Neural cell (in vitro differentiated cells): Measurements from ENCODE around the gene SYMPK. TPM values are rescaled to one million over a fixed set of nuclear protein-coding genes. Genes with fewer than 3 reads are reported as not detected.

Source experiments
- H2AFZ ChIP-seq: fragments of 200-600, 300-800 bp; sonication (generic), shearing (Covaris generic); 2 replicates; pipeline ENCODE4 v1.6.0; 2014; ENCODE audit warnings: low read depth, mild to moderate bottlenecking, antibody characterized with exemption, low read length, moderate library complexity
- H3F3A ChIP-seq: fragments of 200-600 bp; shearing (Covaris generic); 2 replicates; pipeline ENCODE4 v1.6.1; 2016; ENCODE audit warnings: mild to moderate bottlenecking, moderate library complexity, mixed read lengths, antibody characterized with exemption, low read length; ENCODE audit not compliant: insufficient read depth, poor library complexity, severe bottlenecking
- H3K27ac ChIP-seq: fragments of 200-600, 300-800 bp; sonication (generic), shearing (Covaris generic); 2 replicates; pipeline ENCODE4 v1.5.1; 2014; ENCODE audit warnings: mild to moderate bottlenecking, low read length, moderate library complexity
- H3K27me3 ChIP-seq: fragments of 300-800, 200-600 bp; sonication (generic), shearing (Covaris generic); 2 replicates; pipeline ENCODE4 v1.6.0; 2014; ENCODE audit warnings: mild to moderate bottlenecking, low read depth, low read length, moderate library complexity; ENCODE audit not compliant: insufficient read depth
- H3K36me3 ChIP-seq: fragments of 300-800, 200-600 bp; sonication (generic), shearing (Covaris generic); 2 replicates; pipeline ENCODE4 v1.5.1; 2014; ENCODE audit warnings: mild to moderate bottlenecking, antibody characterized with exemption, low read length, moderate library complexity; ENCODE audit not compliant: insufficient read depth
- H3K4me2 ChIP-seq: fragments of 300-800, 200-600 bp; sonication (generic), shearing (Covaris generic); 2 replicates; pipeline ENCODE4 v1.6.0; 2014; ENCODE audit warnings: mild to moderate bottlenecking, low read length
- H3K4me3 ChIP-seq: fragments of 300-800, 200-600 bp; sonication (generic), shearing (Covaris generic); 2 replicates; pipeline ENCODE4 v1.5.1; 2014; ENCODE audit warnings: mild to moderate bottlenecking, low read length, moderate library complexity
- H3K79me2 ChIP-seq: fragments of 200-600 bp; shearing (Covaris generic); replicated peaks from 2 replicates; pipeline ENCODE4 v1.6.0; 2014; ENCODE audit warnings: mild to moderate bottlenecking, low read length, moderate library complexity; ENCODE audit not compliant: insufficient read depth
- H3K9ac ChIP-seq: fragments of 300-800, 200-600 bp; sonication (generic), shearing (Covaris generic); 2 replicates; pipeline ENCODE4 v1.6.1; 2016; ENCODE audit warnings: mild to moderate bottlenecking, low read length, mixed read lengths
- H3K9me2 ChIP-seq: fragments of 200-600 bp; shearing (Covaris generic); 2 replicates; pipeline ENCODE4 v1.6.1; 2016; ENCODE audit warnings: mild to moderate bottlenecking, low read length, mixed read lengths; ENCODE audit not compliant: insufficient read depth
- H3K9me3 ChIP-seq: fragments of 200-600, 300-800 bp; sonication (generic), shearing (Covaris generic); 2 replicates; pipeline ENCODE4 v1.6.1; 2016; ENCODE audit warnings: mild to moderate bottlenecking, mixed run types, low read length, moderate library complexity, mixed read lengths
- H4K20me1 ChIP-seq: fragments of 200-600 bp; shearing (Covaris generic); 2 replicates; pipeline ENCODE4 v1.6.1; 2016; ENCODE audit warnings: mild to moderate bottlenecking, mixed run types; ENCODE audit not compliant: insufficient read depth
- CTCF ChIP-seq: fragments of 450-650 bp; IDR thresholded peaks from 2 replicates; pipeline ENCODE4 v1.5.1; 2014; ENCODE audit warnings: antibody characterized with exemption, mild to moderate bottlenecking, moderate library complexity; ENCODE audit not compliant: poor library complexity, severe bottlenecking
- EP300 ChIP-seq: fragments of 450-650 bp; conservative IDR thresholded peaks from 2 replicates; pipeline ENCODE4 v1.6.1; 2014; ENCODE audit warnings: antibody characterized with exemption, mild to moderate bottlenecking, moderate library complexity; ENCODE audit not compliant: poor library complexity, severe bottlenecking
- EZH2 ChIP-seq: fragments of 200-600, 300-800 bp; shearing (Covaris generic), sonication (generic); IDR thresholded peaks from 2 replicates; pipeline ENCODE4 v1.6.1; 2014; ENCODE audit warnings: antibody characterized with exemption, low read length, borderline replicate concordance, mild to moderate bottlenecking; ENCODE audit not compliant: insufficient read depth, poor library complexity, severe bottlenecking
- MXI1 ChIP-seq: fragments of 450-650 bp; conservative IDR thresholded peaks from 2 replicates; pipeline ENCODE4 v1.6.1; 2014; ENCODE audit warnings: antibody characterized with exemption, mild to moderate bottlenecking; ENCODE audit not compliant: poor library complexity, severe bottlenecking
- POLR2AphosphoS5 ChIP-seq: IDR thresholded peaks from 2 replicates; pipeline ENCODE4 v1.6.1; 2012
- RAD21 ChIP-seq: fragments of 450-650 bp; conservative IDR thresholded peaks from 2 replicates; pipeline ENCODE4 v1.6.1; 2014; ENCODE audit warnings: antibody characterized with exemption, mild to moderate bottlenecking, moderate library complexity
- REST ChIP-seq: IDR thresholded peaks from 2 replicates; pipeline ENCODE4 v1.6.1; 2012; ENCODE audit warnings: borderline replicate concordance
- SMC3 ChIP-seq: fragments of 450-650 bp; conservative IDR thresholded peaks from 2 replicates; pipeline ENCODE4 v1.6.1; 2014; ENCODE audit warnings: antibody characterized with exemption, mild to moderate bottlenecking, moderate library complexity; ENCODE audit not compliant: poor library complexity
- TAF1 ChIP-seq: IDR thresholded peaks from 2 replicates; pipeline ENCODE4 v1.6.1; 2012; ENCODE audit warnings: low read depth
- polyA plus RNA-seq: library from polyadenylated mRNA; depleted of rRNA; stranded (reverse); fragments of >200 nt; gene quantifications from 2 replicates; pipeline ENCODE4 v1.2.3, GENCODE V29; 2014

Gene SYMPK
- polyA plus RNA-seq, 1 donor from 2014 or later, result 22.2 TPM

GRCh38 chr19:45780448-45781213, 82.3 kb downstream of the SYMPK start:
- H3K9me3 ChIP-seq, result no peaks in the 10 kb centered on the region
- no peaks in the 10 kb centered on the region for H3K9me2 ChIP-seq
- H3K4me3 ChIP-seq, result no peak overlapping the region
- H3K27ac ChIP-seq, result no peak overlapping the region
- no peaks in the 10 kb centered on the region for H3K27me3 ChIP-seq
- no peaks in the 10 kb centered on the region for H3K79me2 ChIP-seq
- H2AFZ ChIP-seq, result no peak overlapping the region
- H3K36me3 ChIP-seq, result no peaks in the 10 kb centered on the region
- H4K20me1 ChIP-seq, result no peaks in the 10 kb centered on the region
- H3K4me2 ChIP-seq, result no peak overlapping the region
- TF ChIP-seq MXI1 (no peak), RAD21 (no peak), EP300 (no peak), CTCF (no peak), TAF1 (no peak), EZH2 (no peak), REST (no peak), SMC3 (no peak)
- H3F3A ChIP-seq, result no peaks in the 10 kb centered on the region
- H3K9ac ChIP-seq, result no peak overlapping the region

- no peaks in the 10 kb centered on the region for H3K27me3 ChIP-seq
- no peak overlapping the region for H2AFZ ChIP-seq
- no peaks in the 10 kb centered on the region for H3K9me3 ChIP-seq
- H3K79me2 ChIP-seq, result no peaks in the 10 kb centered on the region
- H4K20me1 ChIP-seq, result no peaks in the 10 kb centered on the region
- H3K9me2 ChIP-seq, result no peaks in the 10 kb centered on the region
- no peak overlapping the region for H3K9ac ChIP-seq
- no peak overlapping the region for H3K4me2 ChIP-seq
- no peaks in the 10 kb centered on the region for H3K36me3 ChIP-seq
- H3K4me3 ChIP-seq, result no peak overlapping the region
- no peak overlapping the region for H3K27ac ChIP-seq
- no peaks in the 10 kb centered on the region for H3F3A ChIP-seq
- TF ChIP-seq EZH2, result no peak
- no peak for TF ChIP-seq REST
- no peak for TF ChIP-seq EP300
- no peak for TF ChIP-seq POLR2AphosphoS5
- no peak for TF ChIP-seq RAD21
- no peak for TF ChIP-seq MXI1
- no peak for TF ChIP-seq TAF1
Observed at GRCh38 chr19:45780146-45780447, 82.8 kb downstream of the SYMPK start.
